DND-41 (cell line): ENCODE results near the gene MINK1.

ENCODE experiments used
- ATAC-seq: fragments of 200-7000 bp; cut with Tn5 transposase; 3 replicates; pipeline ENCODE4 v1.9.1; 2021; ENCODE audit warnings: low read depth; ENCODE audit not compliant: insufficient read depth
- DNase-seq: peaks from one replicate; pipeline ENCODE4 v3.0.0-alpha.2; 2020
- H2AFZ ChIP-seq: 2 replicates; pipeline ENCODE4 v1.6.0; 2012; ENCODE audit warnings: low read depth, low read length
- H3K27ac ChIP-seq: 2 replicates; pipeline ENCODE4 v1.5.1; 2012; ENCODE audit warnings: low read length, inconsistent platforms
- H3K27me3 ChIP-seq: fragments of 200-600 bp; sonication (generic); 2 replicates; pipeline ENCODE4 v1.6.0; 2012; ENCODE audit warnings: low read length, mild to moderate bottlenecking, inconsistent platforms; ENCODE audit not compliant: insufficient read depth, poor library complexity
- H3K36me3 ChIP-seq: 2 replicates; pipeline ENCODE4 v1.5.1; 2012; ENCODE audit warnings: low read length, inconsistent platforms; ENCODE audit not compliant: insufficient read depth
- H3K4me1 ChIP-seq: 2 replicates; pipeline ENCODE4 v1.5.1; 2012; ENCODE audit warnings: mild to moderate bottlenecking, low read length; ENCODE audit not compliant: insufficient read depth
- H3K4me2 ChIP-seq: 2 replicates; pipeline ENCODE4 v1.6.0; 2012; ENCODE audit warnings: mild to moderate bottlenecking, moderate library complexity, low read length, inconsistent platforms; ENCODE audit not compliant: insufficient read depth
- H3K4me3 ChIP-seq, 2 experiments: fragments of 200-600 bp in 1 of 2; shearing (Covaris generic) in 1 of 2; 2 replicates each; pipeline ENCODE4 v1.5.1; 2012 to 2016; ENCODE audit warnings: inconsistent platforms in 2 of 2, low read length in 2 of 2, mild to moderate bottlenecking in 2 of 2, low read depth in 1 of 2, moderate library complexity in 1 of 2
- H3K79me2 ChIP-seq: 2 replicates; pipeline ENCODE4 v1.6.0; 2012; ENCODE audit warnings: low read length, inconsistent platforms; ENCODE audit not compliant: insufficient read depth
- H3K9ac ChIP-seq: 2 replicates; pipeline ENCODE4 v1.6.0; 2012; ENCODE audit warnings: low read depth, mild to moderate bottlenecking, inconsistent platforms, low read length, moderate library complexity
- H3K9me3 ChIP-seq: 2 replicates; pipeline ENCODE4 v1.5.1; 2012; ENCODE audit warnings: low read length, moderate library complexity, mild to moderate bottlenecking, inconsistent platforms; ENCODE audit not compliant: insufficient read depth, severe bottlenecking
- H4K20me1 ChIP-seq: 2 replicates; pipeline ENCODE4 v1.6.0; 2012; ENCODE audit warnings: low read length; ENCODE audit not compliant: insufficient read depth
- EZH2 ChIP-seq: IDR thresholded peaks from 3 replicates; pipeline ENCODE4 v1.6.1; 2012; ENCODE audit warnings: borderline replicate concordance, low read depth, mild to moderate bottlenecking, moderate library complexity, low read length, inconsistent platforms; ENCODE audit not compliant: severe bottlenecking
- TF ChIP-seq, protein P1 (sequence below): IDR thresholded peaks from 2 replicates; pipeline ENCODE4 v1.5.1; 2012; ENCODE audit warnings: borderline replicate concordance, low read length, moderate library complexity, mild to moderate bottlenecking; ENCODE audit not compliant: poor library complexity, severe bottlenecking; ENCODE audit errors: extremely low read depth

Gene MINK1

DNA sequence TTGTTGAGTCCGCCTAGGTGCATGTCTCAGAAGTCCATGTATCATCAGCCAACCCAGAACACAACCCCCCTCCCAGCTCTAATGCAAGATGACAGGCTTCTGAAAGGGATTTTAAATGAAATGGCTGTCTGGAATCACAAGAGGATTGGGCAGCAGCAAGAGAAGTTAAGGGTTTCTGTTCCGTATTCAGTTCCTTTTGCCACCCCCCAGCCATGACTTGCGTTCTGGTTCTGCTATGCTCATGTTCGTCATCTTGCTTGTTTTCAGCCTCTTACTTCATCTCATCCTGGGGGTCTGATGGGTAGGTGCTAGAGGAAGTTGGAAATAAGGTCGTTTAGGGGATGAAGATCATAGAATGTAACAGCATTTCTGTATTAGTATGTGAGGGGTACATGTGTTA is 12.0 kb downstream of the MINK1 start:
- H3K9ac ChIP-seq: no peak overlapping the region
- DNase-seq (no peak), ATAC-seq (no peak)
- H2AFZ ChIP-seq: no peak overlapping the region
- TF ChIP-seq, protein P1, sequence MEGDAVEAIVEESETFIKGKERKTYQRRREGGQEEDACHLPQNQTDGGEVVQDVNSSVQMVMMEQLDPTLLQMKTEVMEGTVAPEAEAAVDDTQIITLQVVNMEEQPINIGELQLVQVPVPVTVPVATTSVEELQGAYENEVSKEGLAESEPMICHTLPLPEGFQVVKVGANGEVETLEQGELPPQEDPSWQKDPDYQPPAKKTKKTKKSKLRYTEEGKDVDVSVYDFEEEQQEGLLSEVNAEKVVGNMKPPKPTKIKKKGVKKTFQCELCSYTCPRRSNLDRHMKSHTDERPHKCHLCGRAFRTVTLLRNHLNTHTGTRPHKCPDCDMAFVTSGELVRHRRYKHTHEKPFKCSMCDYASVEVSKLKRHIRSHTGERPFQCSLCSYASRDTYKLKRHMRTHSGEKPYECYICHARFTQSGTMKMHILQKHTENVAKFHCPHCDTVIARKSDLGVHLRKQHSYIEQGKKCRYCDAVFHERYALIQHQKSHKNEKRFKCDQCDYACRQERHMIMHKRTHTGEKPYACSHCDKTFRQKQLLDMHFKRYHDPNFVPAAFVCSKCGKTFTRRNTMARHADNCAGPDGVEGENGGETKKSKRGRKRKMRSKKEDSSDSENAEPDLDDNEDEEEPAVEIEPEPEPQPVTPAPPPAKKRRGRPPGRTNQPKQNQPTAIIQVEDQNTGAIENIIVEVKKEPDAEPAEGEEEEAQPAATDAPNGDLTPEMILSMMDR: no peak
- TF ChIP-seq EZH2: no peak
- H3K27me3 ChIP-seq: no peaks in the 10 kb centered on the region
- no peaks in the 10 kb centered on the region for H3K9me3 ChIP-seq
- H3K4me1 ChIP-seq: no peaks in the 10 kb centered on the region
- H3K79me2 ChIP-seq: peaks cover 65% of the 10 kb centered on the region
- peaks cover 94% of the 10 kb centered on the region for H4K20me1 ChIP-seq
- no peaks in the 10 kb centered on the region for H3K36me3 ChIP-seq
- no peak overlapping the region for H3K4me3 ChIP-seq
- H3K27ac ChIP-seq: no peak overlapping the region
- no peak overlapping the region for H3K4me2 ChIP-seq

DNA sequence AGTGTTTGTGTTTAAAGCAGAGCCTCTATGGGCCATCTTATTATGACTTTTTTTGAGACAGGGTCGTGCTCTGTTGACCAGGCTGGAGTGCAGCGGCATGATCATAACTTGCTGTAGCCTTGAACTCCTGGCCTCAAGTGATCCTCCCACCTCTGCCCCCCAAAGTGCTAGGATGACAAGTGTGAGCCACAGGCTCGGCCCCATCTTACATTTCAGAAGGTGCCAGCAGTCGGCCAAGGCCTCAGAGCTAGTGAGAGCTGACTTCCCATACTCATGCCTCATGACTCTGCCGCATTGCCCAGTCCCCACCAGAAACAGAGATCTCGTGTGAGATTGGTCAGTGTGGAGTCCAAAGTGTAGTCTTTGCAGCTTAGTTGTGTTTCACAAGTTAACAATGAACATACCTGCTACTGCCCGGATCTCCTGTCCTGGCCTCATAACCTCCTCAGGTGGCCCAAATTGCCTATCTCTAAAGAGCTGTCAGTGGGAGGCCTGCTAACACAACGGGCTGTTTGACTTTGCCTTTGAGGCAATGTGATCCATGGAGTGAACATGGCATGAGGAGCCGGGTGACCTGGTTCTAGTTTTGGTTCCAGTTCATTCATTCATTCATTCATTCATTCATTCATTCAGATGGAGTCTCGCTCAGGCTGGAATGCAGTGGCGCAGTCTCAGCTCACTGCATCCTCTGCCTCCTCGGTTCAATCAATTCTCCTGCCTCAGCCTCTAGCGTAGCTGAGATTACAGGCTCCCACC is 13.7 kb downstream of the MINK1 start:
- Histone ChIP-seq H4K20me1 (peaks cover 93% of the 10 kb centered on the region), H3K9me3 (no peaks in the 10 kb centered on the region), H3K4me1 (no peaks in the 10 kb centered on the region)

DNA sequence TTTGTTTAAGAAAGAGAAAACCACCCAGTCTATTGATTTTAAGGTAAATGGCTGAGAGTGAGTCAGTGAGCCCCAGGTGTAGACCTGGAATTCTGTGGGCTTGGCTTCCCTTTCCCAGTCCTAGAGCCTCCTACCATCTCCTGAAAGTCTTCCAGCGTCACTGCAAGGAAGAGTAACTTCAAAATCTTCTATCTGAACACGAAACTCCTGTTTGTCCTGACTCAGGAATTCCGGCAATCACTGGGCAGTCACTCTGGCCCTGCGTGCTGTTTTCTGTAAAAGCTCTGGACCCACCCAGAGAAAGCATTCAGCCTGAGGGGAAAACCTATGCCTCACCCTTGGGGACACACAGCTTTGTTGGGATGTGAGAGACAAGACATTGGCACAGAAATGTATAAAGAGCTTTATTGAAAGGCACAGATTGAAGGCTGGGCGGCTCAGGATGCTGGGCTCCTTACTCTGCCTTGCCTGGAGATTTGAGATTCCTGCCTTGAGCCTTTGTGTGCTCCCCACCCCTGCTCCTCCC is 15.9 kb downstream of the MINK1 start:
- Histone ChIP-seq H3K4me3 (no peak overlapping the region), H3K9ac (no peak overlapping the region), H3K4me2 (no peak overlapping the region), H3K27ac (no peak overlapping the region), H3K4me1 (no peaks in the 10 kb centered on the region), H2AFZ (no peak overlapping the region), H3K79me2 (peaks cover 52% of the 10 kb centered on the region), H3K27me3 (no peaks in the 10 kb centered on the region), H4K20me1 (peaks cover 87% of the 10 kb centered on the region), H3K36me3 (peaks cover under 1% of the 10 kb centered on the region; the same call in 1 of the 2 replicates), H3K9me3 (no peaks in the 10 kb centered on the region)
- ATAC-seq (no peak), DNase-seq (no peak)
- TF ChIP-seq, protein P1: no peak
- no peak for TF ChIP-seq EZH2

More for the DNA sequence above, 13.7 kb downstream of the MINK1 start:
- Histone ChIP-seq H3K9ac (no peak overlapping the region), H2AFZ (no peak overlapping the region), H3K27ac (no peak overlapping the region), H3K4me3 (no peak overlapping the region), H3K36me3 (no peaks in the 10 kb centered on the region), H3K4me2 (no peak overlapping the region), H3K27me3 (no peaks in the 10 kb centered on the region), H3K79me2 (peaks cover 63% of the 10 kb centered on the region)
- DNase-seq: no peak
- no peak for ATAC-seq
- TF ChIP-seq, protein P1: no peak
- TF ChIP-seq EZH2: no peak
